Hematopoietic multipotent progenitor cell treated with erythropoietin and hydrocortisone succinate and interleukin-3 and kit ligand, for 4 days (in vitro differentiated cells): Measurements from ENCODE around the gene GSE1.

ENCODE experiments used
- DNase-seq: peaks from one replicate; pipeline ENCODE4 v3.0.0-alpha.2; 2015

The GSE1 gene

GRCh38 chr16:85607321-85607765 is 5.8 kb upstream of the GSE1 start:
- peak; percentile 80 for DNase-seq

- DNase-seq: no peak
These were observed 5.2 kb upstream of the GSE1 start for GRCh38 chr16:85607796-85608514.

GRCh38 chr16:85608515-85608885 is 4.6 kb upstream of the GSE1 start:
- DNase-seq: no peak

- DNase-seq: no peak
These were observed 4.2 kb upstream of the GSE1 start for GRCh38 chr16:85608887-85609286.

GRCh38 chr16:85609539-85609938 is 3.6 kb upstream of the GSE1 start:
- DNase-seq: no peak

GRCh38 chr16:85610059-85610445 is 3.1 kb upstream of the GSE1 start:
- DNase-seq: no peak

GRCh38 chr16:85610446-85611193 is 2.5 kb upstream of the GSE1 start:
- peak; percentile 95 for DNase-seq

- peak; percentile 61 for DNase-seq
These were observed 2.0 kb upstream of the GSE1 start for GRCh38 chr16:85611194-85611443.

GRCh38 chr16:85611444-85612190 is 1.5 kb upstream of the GSE1 start:
- peak; percentile 93 for DNase-seq

- peak; percentile 90 for DNase-seq
These were observed 826 bp upstream of the GSE1 start for GRCh38 chr16:85612191-85612800.

- peak; percentile 97 for DNase-seq
These were observed 649 bp downstream of the GSE1 start for GRCh38 chr16:85613604-85614337.

GRCh38 chr16:85614338-85615013 is 1.4 kb downstream of the GSE1 start:
- DNase-seq: no peak

- peak; percentile 51 for DNase-seq
These were observed 2.1 kb downstream of the GSE1 start for GRCh38 chr16:85615014-85615851.

- peak; percentile 99 for DNase-seq
These were observed 2.9 kb downstream of the GSE1 start for GRCh38 chr16:85615852-85616606.

- peak; percentile 97 for DNase-seq
These were observed 3.6 kb downstream of the GSE1 start for GRCh38 chr16:85616607-85617321.

- no peak for DNase-seq
These were observed 4.8 kb downstream of the GSE1 start for GRCh38 chr16:85617948-85618347.

- no peak for DNase-seq
These were observed 5.4 kb downstream of the GSE1 start for GRCh38 chr16:85618521-85618920.

GRCh38 chr16:85619101-85619891 is 6.2 kb downstream of the GSE1 start:
- DNase-seq: no peak

GRCh38 chr16:85620374-85620773 is 7.3 kb downstream of the GSE1 start:
- DNase-seq: peak; percentile 69
